NCI-H2171 treated with DMSO at 0.1 percent for 48 hours (cell line): Measurements from ENCODE around the gene ATP2A3.

Experiments used
- DNase-seq: peaks from one replicate; lab custom pipeline; 2025; lab: John Stamatoyannopoulos, UW

The ATP2A3 gene

DNA sequence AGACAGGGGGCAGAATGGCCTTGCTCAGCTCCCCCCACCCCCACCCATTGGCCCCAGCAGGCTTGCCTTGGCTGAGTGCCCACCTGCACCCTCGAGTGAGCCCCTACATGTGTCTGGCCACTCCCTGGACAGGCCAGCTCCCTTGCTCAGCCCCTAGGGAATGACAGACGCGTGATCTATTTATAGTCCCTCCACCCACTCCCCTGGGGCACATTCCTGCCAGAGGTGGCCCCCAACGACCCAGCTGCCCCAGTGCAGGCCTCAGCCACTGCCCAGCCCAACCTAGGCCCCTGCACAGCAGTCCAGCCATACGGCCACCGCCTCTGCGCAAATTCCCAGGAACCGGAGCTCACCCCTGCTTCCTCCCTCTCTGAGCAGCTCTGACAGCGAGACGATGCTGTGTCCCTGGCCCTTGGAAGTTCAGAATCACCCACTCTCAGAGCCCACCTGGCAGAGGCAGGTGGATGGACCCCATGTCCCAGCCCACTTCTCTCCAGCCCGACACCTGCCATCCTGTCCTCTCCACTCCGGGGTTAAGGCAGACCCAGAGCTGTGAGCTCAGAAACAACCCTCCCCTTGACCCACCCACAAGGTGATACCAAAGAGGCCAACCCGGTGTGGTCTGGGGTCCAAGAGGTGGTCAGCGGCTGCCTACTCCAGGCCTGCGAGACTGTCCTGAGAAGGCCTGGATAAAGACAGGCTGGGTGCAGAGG lies 36.5 kb downstream of the ATP2A3 start:
- DNase-seq = no peak

DNA sequence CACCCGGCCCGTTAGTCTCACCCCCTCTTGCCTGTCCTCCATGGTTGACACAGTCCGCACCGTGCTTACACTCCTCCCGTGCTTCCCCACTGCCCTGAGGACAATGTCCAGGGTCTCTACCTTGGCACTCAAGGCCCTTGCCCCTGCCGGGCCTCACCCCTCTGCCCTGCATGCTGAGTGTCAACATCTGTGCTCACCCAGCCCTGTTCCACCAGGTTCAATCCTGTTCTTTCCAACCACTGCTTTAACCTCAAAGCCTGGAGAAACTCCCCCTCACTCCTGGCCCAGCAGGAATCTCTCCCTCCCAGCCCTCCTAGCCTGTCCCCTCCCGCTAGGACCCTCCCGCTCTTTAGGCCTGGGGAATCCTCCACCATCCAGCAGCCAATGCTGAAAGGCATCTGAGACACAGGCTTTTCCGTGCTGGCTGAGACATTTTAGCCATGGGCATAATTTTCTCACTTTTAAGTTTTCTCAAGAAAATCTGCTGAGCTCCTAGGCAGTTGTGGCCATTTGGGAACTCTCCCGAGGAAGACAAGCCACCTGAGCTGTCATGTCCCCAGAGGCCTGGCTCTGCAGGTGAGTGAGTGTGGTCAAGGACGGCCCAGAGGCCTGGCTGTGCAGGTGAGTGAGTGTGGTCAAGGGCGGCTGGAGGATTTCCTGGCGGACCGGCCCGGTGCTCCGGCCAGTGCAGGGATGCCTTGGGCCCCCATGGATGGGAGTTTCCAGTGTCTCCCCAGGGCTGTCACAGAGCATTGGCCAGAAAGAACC lies 37.2 kb downstream of the ATP2A3 start:
- DNase-seq = no peak

DNA sequence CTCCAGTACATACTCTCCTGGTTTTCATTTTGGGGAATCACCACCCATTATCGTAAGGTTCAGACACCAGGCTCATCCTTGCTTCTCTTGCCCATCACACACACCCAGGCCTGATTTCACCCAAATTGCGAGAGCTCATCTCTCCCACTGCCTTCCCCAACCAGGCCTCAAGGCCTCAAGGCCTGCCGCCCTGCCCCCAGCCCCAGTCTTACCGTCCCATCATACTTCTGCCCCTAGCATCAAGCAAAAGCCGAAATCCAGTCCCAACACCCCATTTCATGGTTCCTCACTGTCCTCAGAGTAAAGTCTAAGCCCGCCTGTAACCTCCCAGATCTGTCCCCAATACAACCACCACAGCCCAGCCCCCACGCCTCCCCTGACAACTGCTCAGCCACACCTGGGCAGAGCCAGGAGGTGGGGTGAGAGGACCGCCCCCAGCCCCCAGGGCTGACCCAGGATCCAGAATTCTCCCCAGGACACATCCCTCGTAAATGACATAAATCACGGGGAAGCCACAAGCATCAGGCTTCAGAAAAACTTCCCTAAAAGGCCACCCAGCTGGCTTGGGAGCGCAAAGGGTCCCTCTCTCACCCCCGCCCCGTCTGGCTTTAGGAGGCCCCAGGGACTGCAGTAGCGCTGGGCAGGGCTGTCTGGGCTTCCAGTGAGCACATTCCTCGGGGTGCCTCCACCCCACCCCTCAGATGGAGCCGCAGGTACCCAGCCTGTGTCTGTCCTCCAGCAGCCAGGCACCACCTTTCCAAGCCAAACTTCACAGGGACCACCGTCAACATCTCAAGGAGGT lies 38.4 kb downstream of the ATP2A3 start:
- DNase-seq = no peak

DNA sequence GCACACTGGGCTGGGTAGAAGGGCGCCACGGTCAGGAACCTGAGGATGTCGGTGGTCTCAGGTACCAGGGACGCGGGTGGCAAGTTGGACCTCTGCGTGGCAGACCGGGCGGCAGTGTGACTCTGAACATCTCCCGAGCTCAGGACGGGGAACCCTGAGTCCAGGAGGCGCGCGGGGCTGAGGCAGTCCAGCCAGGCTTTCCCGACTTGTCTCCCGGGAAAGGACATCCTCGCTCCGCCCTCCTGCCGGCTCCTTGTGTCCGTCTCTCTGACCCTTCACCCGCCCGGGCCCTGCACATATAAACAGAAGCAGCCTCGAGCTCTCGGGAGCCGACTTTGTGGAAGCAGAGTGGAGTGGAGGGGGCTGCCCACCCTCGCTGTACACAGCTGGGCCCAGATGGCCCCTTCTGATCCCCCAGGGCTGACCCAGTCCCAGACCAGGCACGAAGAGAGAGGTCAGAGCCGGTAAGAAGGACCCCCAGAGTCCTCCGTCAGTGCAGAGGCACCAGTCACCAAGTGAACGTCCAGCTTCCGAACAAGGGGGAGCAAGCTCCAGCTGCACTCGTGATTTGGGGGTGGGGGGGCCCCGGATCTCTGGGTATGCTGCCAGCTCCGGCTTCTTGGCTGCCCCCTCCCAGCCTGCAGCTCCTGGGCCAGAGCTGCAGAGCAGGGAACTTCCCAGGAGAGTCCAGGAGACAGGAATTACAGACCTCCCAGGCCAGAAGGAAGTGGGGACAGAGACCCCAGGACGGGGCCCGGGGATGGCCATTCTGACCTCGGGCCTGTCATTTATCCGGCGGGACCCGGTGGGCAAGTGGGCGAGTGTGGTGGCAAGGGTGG lies 39.5 kb downstream of the ATP2A3 start:
- DNase-seq = no peak

DNA sequence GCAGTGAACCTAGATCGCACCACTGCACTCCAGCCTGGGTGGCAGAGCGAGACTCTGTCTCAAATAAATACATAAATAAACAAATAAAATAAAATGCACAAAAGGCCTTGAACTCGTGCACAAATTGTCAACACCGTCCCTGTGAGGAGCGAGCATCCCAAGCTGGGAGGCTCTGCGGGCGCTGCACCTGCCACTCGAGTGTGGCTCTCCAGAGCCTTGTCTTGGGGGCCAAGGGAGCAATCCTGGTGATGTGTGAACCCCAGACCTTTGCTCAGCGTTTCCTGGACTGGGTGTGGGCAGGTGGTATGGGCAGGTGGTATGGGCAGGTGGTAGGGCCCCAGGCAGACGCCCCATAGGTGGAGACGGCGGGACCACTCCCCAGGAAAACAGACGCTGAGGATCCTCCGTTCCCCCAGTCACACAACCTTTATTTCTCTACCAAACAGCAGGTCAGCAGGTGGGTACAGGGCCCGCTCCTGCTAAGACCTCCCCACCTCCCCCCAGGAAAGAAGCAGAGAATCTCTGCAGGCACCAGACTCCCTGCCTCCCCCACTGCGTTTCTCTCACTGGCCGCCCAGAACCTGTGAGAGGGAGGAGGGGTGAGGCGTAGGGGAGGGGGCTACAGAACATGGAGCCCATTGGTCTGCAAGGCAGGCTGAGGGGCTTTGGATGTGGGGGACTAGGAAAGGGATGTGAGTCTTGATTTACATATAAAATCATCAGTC lies 40.6 kb downstream of the ATP2A3 start:
- DNase-seq = peak; percentile 35

DNA sequence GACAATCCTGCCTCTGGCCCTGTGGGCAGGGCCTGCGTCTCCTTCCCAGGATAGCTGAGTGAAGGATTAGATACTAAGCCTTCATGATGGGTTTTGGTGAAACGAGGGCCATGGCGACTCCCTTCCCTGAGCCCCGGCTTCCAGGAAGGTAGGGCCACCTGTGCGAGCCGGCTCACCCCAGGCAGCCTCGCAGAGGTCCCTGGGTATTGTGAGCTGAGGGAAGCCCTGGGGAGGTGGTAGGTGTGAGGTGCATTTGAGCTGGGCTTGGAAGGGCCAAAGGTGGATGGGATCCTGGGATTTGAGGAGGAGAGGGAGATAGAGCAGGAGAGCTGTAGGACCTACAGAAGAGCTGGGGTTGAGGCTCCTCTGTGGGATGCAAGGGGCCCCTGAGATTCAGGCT lies 41.5 kb downstream of the ATP2A3 start:
- DNase-seq = no peak

DNA sequence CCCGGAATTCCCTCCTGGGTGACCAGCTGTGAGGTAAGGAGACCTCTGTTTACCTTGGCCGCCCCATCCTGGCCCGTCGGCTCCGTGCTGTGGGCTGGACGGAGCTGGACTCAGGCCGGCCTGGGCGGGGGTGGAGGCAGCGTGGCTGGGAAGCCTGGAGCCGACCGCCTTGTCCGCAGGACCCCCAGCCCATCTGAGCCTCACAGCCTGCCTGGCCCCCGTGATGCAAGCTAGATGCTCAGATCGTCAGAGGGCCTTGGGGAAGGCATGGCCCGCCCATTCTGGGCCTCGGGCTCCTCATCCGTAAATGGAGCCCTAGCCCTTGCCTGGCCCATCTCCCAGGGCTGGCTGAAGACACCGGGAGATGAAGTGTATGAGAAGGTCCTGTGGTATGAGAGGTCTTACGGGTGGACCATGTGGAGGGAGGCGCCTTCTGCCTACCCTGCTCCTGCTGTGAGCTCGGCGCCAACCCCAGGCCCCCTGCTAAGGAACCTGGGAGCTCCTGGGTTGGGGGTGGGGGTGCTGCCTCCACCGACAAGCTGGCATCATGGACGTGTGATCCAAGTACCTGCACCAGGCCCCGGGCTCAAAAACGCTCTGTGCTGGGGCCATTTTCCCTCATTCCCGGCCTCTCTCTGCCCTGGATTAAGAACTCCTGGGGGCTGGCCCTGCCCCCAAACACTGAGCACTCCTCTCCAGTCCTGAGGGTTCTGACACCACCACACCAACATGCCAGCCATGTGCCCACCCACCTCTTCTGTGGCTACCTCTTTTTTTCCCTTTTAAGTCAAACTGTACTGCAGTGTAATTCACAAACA lies 42.5 kb downstream of the ATP2A3 start:
- no peak for DNase-seq

DNA sequence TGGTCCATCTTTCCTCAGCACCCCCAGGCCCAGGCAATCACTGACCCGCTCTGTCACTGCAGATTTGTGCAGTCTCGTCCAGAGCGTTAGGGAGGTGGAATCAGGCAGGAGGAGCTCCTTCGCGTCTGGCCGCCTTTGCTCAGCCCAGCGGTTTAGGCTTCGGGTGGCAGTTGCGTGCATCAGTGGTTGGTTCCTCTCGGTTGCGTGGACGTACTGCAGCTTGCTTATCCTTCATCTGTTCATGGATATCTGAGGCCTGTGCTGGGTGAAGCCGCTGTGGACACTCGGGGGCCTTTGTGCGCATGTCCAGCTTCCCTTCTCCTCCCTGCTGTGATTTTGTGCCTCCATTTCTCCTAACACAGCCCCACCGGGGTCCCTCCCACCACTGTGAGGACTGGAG lies 43.2 kb downstream of the ATP2A3 start:
- DNase-seq = no peak

DNA sequence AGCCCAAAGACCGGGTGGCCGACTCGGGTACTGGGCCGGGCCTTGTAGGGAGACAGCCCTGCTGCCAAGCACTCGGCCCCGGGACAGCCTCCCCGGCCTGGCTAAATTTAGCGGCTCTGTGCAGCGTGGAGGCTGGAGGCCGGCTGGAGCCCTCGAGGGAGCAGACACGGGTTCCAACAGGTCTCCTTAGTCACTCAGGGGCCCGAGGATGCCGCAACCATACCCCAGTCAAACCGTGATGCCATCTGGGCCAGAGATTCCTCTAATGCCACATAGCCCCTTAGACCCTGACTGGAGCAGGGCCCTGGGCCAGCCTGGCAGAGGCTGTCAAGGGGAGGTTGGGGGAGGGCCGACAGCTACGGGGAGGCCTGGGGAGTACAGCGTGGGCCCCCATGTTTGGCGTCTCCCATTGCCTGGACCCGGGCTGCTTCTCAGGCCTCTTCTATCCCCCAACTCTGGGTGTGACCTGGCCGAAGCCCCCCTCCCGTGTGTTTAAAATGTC lies 45.1 kb downstream of the ATP2A3 start:
- DNase-seq = peak; percentile 29

DNA sequence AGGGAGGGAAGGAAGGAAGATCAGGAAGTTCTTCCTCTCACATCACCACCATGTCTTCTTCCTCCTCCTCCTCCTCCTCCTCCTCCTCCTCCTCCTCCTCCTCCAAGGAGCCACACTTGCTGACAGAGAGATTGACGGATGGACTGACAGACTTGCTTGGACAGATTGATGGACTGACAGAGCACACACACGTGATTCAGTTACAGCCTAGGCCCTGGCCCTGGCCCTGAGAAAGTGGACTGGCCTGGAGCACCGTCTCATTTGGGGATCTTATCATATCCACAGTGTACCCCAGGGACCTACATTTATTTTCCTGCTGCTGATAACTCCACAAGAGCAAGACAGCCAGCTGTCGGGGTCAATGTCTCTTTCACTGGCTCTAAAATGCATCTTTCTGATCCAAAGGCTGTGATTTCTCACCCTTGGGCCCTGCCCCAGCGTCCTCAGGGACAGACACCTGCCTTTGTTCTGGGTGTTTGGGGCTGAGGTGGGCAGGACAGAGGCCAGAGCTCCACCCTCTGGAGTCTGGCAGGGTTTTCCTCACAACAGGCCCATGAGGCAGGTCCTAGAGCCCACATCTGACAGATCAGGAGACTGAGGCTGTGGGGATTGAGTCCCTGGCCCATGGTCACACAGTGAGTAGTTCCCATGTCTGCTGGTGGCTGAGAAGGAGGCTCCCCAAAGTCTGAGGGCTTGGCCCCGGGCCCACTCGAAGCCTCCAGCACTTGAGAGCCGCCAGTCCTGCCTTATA lies 45.7 kb downstream of the ATP2A3 start:
- DNase-seq = peak; percentile 51

DNA sequence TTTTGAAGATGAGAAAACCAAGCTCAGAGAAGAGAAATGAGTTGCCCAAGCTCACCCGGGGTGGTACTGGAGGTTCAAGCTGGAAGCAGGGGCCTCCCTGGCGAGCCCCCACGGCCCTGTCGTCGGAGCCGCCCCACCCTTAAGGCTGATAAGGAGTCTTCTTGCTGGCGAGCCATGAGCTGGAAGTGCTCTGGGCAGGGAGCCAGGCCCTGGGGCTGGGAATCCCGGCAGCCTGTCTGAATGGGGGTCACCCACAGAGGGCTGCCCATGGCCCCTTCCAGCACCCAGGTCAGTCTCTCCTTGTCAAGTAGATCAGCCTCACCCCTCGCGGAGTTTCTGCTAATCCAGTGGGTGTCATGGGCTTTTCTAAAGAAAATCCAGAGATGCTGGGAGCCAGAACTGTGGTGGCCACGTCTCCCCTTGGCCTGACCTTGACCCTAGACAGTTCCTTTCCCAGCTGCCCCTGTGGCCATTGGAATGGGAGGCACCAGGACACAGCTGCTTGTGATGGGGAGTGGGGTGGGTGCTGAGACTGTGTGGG lies 46.8 kb downstream of the ATP2A3 start:
- peak; percentile 46 for DNase-seq

DNA sequence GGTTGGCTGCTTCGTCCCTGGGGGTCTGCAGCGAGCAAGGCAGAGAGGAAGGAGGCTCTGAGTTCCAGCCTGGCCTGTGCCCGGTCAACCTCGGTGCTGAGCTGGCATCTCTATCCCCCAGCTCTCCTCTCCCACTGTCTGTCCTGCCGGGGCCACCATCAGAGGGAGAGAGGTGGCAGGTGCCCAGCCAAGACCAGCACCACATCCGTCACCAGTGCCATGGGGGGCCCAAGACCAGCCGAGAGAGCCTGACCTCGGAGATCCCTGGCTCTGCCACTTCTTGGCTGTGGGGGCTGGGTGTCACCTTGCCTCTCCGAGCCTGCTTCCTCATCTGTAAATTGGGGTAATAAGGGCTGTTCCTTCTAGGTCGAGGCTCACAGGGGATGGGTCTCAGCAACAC lies 47.4 kb downstream of the ATP2A3 start:
- no peak for DNase-seq

DNA sequence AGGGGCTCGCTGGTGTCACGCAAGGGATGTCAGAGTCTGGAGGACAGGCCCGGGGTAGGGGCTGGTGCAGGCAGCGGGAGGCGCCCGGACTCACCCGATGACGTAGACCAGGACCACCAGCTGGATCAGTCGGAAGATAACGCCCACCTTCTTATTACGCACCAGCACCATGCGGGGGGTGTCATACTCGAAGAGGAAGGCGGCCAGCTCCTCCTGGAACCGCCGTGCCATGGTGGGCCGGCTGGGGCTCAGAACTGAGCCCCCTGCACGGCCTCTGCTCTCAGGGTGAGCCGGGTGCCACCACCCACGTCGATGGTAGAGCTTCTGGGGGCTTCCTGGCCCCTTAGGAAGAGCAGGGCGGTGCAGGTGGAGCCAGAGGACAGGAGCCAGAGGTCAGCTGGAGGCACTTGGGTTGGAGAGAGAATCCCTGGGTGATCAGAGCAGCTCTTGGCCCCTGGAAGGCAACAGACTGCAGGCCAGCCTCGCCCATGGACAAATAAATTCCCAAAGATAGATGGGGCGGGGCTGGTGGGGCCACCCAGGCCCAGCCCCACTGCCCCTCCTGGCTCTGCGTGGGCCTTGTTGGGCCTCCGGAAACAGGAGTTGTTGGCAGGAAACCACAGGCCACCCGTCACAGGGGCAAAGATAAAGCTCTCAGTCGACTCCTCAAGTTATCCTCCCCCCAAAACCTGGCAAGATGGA lies 48.1 kb downstream of the ATP2A3 start, which contains the start of gene P2RX1:
P2RX1 (minus strand) TSS at position 471 of the 702 bp plus-strand sequence; CDS start at position 231, 240 bp downstream.
- DNase-seq = no peak

DNA sequence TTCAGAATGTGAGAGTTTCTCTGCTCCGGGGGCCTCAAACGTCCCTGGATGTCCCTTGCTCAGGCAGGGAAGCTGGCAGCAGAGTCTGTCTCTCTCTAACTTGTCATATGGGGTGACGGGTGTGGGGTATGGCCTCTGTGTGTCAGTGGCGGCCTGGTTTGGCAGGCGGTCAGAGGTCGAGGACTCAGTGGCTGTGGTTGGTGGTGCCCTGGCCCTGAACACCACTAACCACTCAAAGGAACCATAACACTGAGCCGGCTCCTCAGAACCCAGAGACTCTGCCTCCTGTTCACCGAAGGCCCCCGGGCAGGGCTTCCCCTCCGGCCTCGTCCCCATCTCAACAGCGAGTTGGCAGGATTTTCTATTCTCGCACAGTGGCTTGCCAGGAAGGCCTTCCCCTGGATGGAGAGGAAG lies 48.6 kb downstream of the ATP2A3 start:
- DNase-seq = no peak

DNA sequence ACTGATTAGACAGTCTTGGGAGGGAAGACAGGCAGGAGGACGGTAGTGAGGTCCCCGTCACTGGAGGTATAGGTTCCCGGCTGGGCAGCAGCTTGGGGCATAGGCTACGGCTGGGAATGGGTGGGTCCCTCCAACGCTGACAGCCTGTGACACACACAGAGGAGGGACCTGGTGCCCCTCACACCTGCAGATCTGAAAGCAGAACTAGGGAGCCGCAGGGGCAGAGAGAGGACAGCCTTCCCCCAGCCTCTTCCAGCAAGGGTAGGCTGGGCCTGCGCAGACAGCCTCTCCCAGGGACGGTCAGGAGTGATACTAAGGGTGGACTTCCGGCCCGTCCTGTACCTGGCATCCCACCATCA lies 49.9 kb downstream of the ATP2A3 start:
- DNase-seq = no peak

DNA sequence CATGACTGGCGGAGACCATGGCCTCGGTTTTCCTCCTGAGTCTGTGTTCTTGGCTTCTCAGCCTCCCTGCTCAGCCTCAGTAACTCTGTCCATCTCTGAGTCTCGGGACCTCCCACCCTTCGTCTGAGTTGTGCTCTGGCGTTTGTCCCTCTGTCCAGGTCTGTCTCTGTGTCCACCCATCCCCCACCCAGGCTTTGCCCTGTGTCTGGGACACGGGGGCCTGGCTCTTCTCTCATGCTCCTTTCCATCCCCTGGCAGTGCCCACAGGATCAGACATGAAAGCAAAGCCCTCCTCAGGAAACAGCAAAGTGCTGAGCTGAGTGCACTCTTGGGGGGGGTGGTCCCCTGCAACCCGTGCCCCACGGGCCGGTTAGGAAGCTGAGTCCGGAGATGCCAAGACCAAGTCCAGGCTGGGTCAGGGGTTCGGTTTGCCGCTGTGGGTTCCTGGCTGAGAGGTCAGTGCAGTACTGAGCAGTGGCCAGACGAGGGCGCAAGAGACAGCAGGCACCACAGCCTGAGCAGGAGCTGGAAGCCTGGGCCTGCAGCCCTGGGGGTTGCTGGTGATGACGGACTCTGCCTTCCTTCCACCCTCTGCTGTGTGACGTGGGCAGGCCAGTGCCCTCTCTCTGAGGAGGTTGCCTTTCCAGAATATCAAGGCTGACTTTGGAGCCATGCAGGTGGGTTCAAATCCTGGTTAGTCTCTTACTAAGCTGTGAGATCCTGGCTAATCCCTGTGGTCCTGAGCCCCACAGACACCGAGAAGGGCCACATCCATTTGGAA lies 50.5 kb downstream of the ATP2A3 start:
- DNase-seq = peak; percentile 59

DNA sequence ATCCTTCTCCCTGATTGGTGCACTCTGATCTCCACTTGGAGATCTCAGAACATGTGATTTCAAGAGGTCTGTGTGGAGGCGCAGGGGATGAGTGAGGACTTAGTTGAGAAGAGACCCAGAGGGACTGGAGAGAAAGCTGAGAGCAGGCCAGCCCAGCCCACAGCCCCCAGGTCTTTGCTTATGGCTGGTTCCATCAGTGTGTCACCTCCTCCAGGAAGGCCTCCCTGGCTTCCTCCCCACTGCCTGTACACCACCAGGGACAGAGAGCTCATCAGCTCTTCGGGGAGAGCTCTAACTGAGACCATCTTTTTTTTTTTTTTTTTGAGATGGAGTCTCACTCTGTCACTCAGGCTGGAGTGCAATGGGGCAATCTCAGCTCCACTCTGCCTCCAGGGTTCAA lies 51.4 kb downstream of the ATP2A3 start:
- no peak for DNase-seq
